HG03039 (cell line): ENCODE measurements around the gene TMEM42.

Source experiments
- ATAC-seq: cut with Tn5 transposase; IDR thresholded peaks from one replicate; pipeline ENCODE4 v1.9.1; 2021; ENCODE audit warnings: mild to moderate bottlenecking, moderate library complexity; ENCODE audit not compliant: unreplicated experiment

The TMEM42 gene

DNA sequence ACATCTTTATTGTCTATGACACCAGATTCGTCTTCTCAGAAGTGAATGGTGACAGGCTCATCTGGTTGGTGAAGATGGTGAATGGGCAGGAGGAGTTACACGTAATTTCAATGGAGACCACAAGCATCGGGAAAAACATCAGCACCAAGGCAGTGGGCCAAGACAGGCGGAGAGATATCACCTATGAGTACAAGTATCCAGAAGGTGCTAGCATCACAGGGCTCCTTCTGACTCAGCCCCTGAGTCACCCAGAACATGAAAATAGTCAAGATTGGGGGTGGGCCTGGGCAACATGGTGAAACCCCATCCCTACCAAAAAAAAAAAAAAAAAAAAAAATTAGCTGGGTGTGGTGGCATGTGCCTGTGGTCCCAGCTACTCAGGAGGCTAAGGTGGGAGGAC is 45.3 kb downstream of the TMEM42 start:
- ATAC-seq: no peak

- ATAC-seq: no peak
Observed at GRCh38 chr3:44907612-44908011, 45.9 kb downstream of the TMEM42 start.

DNA sequence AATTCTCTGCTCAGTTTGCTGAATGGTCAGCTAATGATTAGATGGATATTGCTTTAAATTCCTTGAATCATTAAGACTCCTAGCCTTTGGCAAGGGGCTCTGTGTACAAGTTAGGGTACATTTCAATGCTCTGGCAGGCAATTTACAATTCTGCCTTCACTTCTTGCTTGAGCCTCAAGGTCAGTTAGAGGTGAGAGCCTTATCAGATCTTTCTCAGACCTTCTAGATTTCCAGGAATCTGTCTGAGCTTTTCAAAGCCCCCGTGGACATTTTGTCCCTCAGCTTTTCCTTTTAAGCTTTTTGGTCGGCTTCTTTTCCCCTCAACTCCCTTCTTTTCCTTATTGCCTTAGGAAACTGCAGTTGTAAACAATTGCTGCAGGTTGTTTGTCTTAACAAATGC is 47.4 kb downstream of the TMEM42 start:
- ATAC-seq: no peak

GRCh38 chr3:44910693-44911092 is 49.0 kb downstream of the TMEM42 start:
- no peak for ATAC-seq

- no peak for ATAC-seq
Observed at GRCh38 chr3:44913868-44914468, 52.3 kb downstream of the TMEM42 start.

- ATAC-seq: no peak
Observed at GRCh38 chr3:44914936-44915335, 53.2 kb downstream of the TMEM42 start.
